Activated CD4-positive, alpha-beta T cell treated with anti-CD3 and anti-CD28 coated beads, Interleukin-2, Interleukin-6, amounts not matched to agents 100 ng/mL and 50 ng/mL, durations not matched to agents 16 hours and 8 hours (primary cell): ENCODE results near the gene PUDP.

Experiments used
- DNase-seq: peaks from one replicate; pipeline ENCODE4 v3.0.0-alpha.2; 2020

Gene PUDP

DNA sequence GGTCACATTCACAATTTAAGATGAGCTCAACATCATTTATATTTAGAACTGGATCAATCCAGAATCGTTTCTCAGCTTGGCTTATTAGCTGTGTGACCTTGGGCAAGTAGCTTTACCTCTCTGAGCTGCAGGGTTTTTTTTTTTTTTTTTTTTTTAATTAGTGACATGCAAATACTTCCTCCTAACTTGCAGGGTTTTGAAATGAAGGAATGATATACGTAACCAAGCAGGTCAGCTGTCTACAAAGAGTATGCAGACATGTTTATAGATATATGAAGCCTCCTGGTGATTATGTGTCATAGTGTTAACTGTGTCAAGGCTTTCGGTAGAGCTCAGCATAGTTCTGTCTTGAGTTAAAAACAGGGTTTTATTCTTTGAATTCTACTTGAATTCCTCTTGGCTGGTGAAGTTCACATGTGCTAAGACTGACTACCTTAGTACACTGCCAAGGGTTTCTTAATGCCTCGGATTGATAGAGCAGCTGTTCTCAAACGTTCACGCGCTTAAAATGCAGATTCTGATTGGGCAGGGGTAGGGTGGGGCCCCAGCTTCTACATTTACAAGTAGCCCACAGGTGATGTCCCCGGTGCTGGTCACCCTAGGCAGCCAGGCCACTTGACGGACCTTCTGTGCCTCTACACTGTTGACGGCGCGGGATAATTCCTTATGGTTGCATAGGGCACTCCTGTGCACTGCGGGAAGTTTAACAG is 1.1 kb downstream of the PUDP start:
- peak; percentile 41 for DNase-seq

DNA sequence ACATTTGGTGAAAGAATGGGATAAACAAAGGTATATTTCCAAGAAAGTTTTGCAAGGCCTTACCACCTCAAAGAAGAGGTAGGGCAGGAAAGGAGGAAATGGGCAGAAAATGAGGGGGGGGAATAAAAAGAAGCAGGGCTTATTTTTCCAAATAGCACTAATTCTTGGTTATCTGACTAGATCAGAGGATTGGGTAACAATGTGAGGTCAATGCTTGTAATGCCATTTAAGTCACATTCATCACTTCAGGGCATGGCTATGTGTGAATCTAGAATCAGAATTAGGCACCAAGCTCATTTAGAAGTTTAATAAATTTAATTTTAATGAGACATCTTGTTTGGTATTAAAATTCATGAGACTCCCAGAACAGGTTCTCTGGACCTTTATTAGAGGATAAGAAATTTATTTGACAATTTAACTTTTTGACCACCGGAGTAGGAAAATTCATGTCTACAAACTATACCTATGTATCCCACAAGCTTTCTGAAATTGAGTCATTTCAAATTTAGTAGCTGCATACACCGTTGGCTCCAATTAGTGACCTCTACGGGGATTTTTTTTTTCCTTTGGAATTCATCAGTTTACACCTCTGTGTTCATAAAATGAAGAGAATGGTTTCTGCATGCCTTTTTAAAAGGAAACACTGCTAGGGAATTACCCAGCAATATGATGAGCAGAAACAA is 1.8 kb downstream of the PUDP start:
- no peak for DNase-seq

GRCh38 chrX:7145454-7145853 is 2.5 kb downstream of the PUDP start:
- no peak for DNase-seq

- no peak for DNase-seq
These were observed 3.9 kb downstream of the PUDP start for GRCh38 chrX:7143941-7144525.

DNA sequence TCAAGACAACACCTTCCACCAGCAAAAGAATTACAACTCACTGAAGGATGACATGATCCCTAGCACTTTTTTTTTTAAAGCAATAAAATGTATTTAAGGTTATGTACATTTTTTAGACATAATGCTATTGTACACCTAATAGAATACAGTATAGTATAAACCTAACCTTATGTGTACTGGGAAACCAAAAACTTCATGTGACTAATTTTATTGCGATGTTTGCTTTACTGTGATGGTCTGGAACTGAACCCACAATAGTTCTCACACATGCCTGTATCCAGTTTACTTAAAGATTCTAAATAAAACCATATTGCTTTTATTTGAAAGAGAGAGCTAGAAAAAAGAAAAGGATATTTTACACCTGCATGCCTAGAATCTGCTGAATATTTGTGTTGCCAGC is 4.9 kb downstream of the PUDP start:
- no peak for DNase-seq

- DNase-seq: no peak
These were observed 8.5 kb downstream of the PUDP start for GRCh38 chrX:7139202-7140081.

GRCh38 chrX:7134981-7135380 is 13.0 kb downstream of the PUDP start:
- no peak for DNase-seq

GRCh38 chrX:7133050-7133440 is 14.9 kb downstream of the PUDP start:
- DNase-seq: no peak

GRCh38 chrX:7132335-7133049 is 15.5 kb downstream of the PUDP start:
- peak; percentile 19 for DNase-seq

- no peak for DNase-seq
These were observed 16.3 kb downstream of the PUDP start for GRCh38 chrX:7131621-7132020.

- no peak for DNase-seq
These were observed 20.9 kb downstream of the PUDP start for GRCh38 chrX:7127056-7127455.

- no peak for DNase-seq
These were observed 27.1 kb downstream of the PUDP start for GRCh38 chrX:7120878-7121219.

GRCh38 chrX:7119950-7120877 is 27.7 kb downstream of the PUDP start:
- no peak for DNase-seq

DNA sequence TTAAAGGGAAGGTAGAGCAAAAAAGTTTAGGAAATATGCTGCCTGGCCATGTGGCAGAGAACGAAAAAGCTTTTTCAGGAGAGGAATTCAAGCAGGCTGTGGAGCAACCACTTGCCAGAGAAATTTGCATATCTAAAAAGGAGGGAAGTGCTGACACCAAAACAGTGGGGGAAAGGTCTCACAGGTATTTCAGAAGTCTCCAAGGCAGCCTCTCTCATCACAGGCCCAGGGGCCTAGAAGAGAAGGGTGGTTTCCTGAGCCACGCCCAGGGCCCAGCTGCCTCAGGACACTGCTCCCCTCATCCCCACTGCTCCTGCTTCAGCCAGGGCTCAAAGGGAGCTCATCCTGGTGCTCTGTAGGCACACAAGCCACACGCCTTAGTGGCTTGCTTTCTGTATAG is 30.4 kb downstream of the PUDP start:
- no peak for DNase-seq

DNA sequence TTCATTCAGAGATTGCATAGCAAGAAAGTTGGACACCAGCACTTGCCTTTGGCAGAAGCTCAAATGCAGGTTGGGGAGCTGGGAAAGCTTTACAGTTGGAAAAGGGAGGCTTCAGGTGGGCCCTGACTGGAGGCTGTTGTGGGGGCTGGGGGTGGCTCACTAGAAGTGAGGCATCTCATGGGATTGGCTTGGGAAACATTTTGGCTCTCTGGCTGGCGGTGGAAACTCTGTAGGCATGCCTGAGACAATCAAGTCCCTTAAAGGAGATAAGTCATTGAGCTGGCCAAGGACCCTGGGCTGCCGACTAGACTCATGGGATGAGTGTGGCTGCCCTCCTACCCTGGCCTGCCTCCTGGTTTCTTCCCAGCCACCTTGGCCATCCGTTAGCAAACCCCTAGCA is 31.9 kb downstream of the PUDP start:
- no peak for DNase-seq

GRCh38 chrX:7115557-7115956 is 32.4 kb downstream of the PUDP start:
- no peak for DNase-seq

- DNase-seq: no peak
These were observed 35.9 kb downstream of the PUDP start for GRCh38 chrX:7112071-7112470.

GRCh38 chrX:7111518-7111917 is 36.4 kb downstream of the PUDP start:
- DNase-seq: no peak

- DNase-seq: peak; percentile 24
These were observed 37.1 kb downstream of the PUDP start for GRCh38 chrX:7110821-7111276.

DNA sequence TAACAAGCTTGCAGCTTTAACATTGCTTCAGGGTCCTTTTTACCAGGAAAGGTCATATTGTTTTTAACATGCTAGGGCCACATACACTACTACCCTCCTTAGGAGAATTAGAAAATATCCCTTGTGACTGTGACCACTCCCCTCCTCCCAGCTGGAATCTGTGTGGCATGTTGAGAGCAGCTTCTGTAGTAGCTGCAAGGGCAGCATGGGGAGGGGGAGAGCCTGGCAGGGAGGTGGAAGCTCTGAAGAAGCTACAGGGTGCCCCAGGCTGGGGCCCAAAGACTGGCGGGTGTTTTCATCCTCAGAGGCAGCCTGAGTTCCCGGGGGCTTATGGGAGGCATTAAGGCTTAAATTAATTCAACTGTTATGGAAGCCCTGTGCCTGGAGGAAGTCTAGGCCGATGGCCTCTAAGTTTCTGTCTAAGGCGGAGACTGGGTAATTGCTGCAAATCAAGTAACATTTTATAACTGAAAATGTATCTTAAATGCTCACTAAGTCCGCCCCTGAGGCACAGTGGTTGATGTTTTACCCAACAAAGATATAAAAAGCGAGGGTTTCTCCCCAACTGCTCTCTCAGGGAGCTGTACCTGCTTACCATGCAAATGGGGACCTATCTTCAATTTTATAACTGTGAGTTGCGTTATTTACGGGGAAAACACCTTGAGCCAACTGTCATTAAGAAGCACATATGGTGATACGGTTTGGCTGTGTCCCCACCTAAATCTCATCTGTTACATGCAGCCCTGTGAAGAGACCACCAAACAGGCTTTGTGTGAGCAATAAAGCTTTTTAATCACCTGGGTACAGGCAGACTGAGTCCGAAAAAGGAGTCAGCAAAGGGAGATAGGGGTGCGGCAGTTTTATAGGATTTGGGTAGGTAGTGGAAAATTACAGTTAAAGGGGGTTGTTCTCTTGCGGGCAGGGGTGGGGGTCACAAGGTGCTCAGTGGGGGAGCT is 37.8 kb downstream of the PUDP start:
- no peak for DNase-seq
